Esophagus squamous epithelium (tissue), 5 donors: ENCODE measurements around the gene HECTD2. TPM values are rescaled to one million over a fixed set of nuclear protein-coding genes. Genes with fewer than 3 reads are reported as not detected.

Experiments
- DNase-seq: peaks from one replicate; lab custom pipeline; 2025; lab: John Stamatoyannopoulos, UW
- H3K27ac ChIP-seq, 4 donors: fragments of 200-600 bp; sonication (generic); one replicate each; pipeline ENCODE4 v1.5.1; 2016 to 2019; ENCODE audit warnings: mild to moderate bottlenecking in 1 of 4
- H3K27me3 ChIP-seq, 4 donors: fragments of 200-600 bp; sonication (generic); 1 replicate in 3 of 4; 2 replicates in 1 of 4; pipeline versions ENCODE4 v1.5.1 to v1.6.0; 2017 to 2021; ENCODE audit warnings: antibody characterized with exemption in 1 of 4
- H3K36me3 ChIP-seq, 3 donors: fragments of 200-600 bp; sonication (generic); one replicate each; pipeline ENCODE4 v1.5.1; 2016 to 2019
- H3K4me1 ChIP-seq, 3 donors: fragments of 200-600 bp; sonication (generic); one replicate each; pipeline ENCODE4 v1.5.1; 2017 to 2019
- H3K4me3 ChIP-seq, 4 donors: fragments of 200-600 bp; sonication (generic); 1 replicate in 3 of 4; 2 replicates in 1 of 4; pipeline ENCODE4 v1.5.1; 2016 to 2019; ENCODE audit warnings: mild to moderate bottlenecking in 2 of 4, moderate library complexity in 1 of 4
- H3K9me3 ChIP-seq, 3 donors: fragments of 200-600 bp; sonication (generic); one replicate each; pipeline ENCODE4 v1.5.1; 2016 to 2019
- POLR2A ChIP-seq, 4 donors: fragments of 450-650 bp; IDR thresholded peaks; one replicate each; pipeline ENCODE4 v1.6.1; 2017; ENCODE audit warnings: antibody characterized with exemption in 4 of 4, mild to moderate bottlenecking in 4 of 4, moderate library complexity in 3 of 4
- WGBS, 2 donors: methylation state at CpG; one replicate each; pipeline ENCODE4 v1.1.5; 2018; 5-methylcytosine and 5-hydroxymethylcytosine counted together
- intact Hi-C: fragments of 100-400 bp; cut with DNase I; formaldehyde crosslinking; loops from one replicate; pipeline ENCODE4 v1.15.0; 2022
- total RNA-seq, 4 donors: library from RNA; depleted of rRNA; stranded (reverse); fragments of >200 nt; gene quantifications; one replicate each; pipeline ENCODE4 v1.1.0, GENCODE V29; 2016
- TF ChIP-seq, protein P1 (sequence below), 6 experiments: fragments of 450-650 bp in 4 of 6; fragments of 200-600 bp in 2 of 6; sonication (generic) in 2 of 6; IDR thresholded peaks; one replicate each; pipeline ENCODE4 v1.5.1; 2016 to 2019; ENCODE audit warnings: antibody characterized with exemption in 6 of 6, mild to moderate bottlenecking in 4 of 6, moderate library complexity in 4 of 6
- donor health status: DM: yes; HTN: yes; CAD: no.

The HECTD2 gene
- total RNA-seq, 4 donors from 2014 or later, result 5.0 to 12.8 (median 6.8) TPM

DNA sequence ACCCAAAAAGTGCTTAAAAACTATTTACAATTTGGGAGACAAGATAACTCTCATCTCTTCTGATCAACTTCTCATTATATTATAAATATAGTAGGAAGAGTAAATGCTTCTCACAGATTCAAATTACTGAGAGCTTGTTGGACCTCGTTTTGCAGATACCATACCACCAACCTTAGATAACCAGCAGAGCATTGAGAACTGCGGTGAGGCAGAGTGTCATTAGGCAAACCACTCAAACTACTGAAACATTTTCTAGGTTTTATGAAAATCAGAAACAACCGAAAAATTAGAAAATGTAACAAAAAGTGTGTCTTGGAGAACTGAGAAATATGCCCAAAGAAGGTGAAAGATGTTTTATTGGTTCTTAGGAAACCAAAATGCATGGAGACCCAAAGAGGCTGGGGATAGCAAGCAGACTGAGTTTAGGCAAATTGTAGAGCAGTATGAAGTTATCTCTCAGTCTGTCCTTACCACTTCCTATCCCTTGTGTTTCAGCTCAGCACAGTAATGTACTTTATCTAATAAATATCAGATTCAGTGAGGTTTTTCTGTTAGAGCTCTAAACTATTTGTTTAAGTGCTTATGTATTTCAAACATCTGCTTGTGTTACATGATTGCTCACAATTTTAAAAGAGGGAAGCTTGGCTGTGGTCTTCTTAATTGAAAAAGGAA lies 77.9 kb downstream of the HECTD2 start:
- no peak for DNase-seq
- Histone ChIP-seq H3K9me3 (no peaks in the 10 kb centered on the region), H3K4me1 (no peaks in the 10 kb centered on the region), H3K27me3 (no peaks in the 10 kb centered on the region), H3K36me3 (peaks cover 0 to 36% (median 0%) of the 10 kb centered on the region in 3 donors), H3K4me3 (no peak overlapping the region), H3K27ac (no peak overlapping the region)
- intact Hi-C loops, result no loop called here
- TF ChIP-seq POLR2A (IDR thresholded peaks at IDR 0.05), result no peak
- TF ChIP-seq, protein P1, sequence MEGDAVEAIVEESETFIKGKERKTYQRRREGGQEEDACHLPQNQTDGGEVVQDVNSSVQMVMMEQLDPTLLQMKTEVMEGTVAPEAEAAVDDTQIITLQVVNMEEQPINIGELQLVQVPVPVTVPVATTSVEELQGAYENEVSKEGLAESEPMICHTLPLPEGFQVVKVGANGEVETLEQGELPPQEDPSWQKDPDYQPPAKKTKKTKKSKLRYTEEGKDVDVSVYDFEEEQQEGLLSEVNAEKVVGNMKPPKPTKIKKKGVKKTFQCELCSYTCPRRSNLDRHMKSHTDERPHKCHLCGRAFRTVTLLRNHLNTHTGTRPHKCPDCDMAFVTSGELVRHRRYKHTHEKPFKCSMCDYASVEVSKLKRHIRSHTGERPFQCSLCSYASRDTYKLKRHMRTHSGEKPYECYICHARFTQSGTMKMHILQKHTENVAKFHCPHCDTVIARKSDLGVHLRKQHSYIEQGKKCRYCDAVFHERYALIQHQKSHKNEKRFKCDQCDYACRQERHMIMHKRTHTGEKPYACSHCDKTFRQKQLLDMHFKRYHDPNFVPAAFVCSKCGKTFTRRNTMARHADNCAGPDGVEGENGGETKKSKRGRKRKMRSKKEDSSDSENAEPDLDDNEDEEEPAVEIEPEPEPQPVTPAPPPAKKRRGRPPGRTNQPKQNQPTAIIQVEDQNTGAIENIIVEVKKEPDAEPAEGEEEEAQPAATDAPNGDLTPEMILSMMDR (IDR thresholded peaks at IDR 0.05), result no peak
- 78 to 90% methylated on average over 3 of the region's 3 CpGs for WGBS, 2 donors

DNA sequence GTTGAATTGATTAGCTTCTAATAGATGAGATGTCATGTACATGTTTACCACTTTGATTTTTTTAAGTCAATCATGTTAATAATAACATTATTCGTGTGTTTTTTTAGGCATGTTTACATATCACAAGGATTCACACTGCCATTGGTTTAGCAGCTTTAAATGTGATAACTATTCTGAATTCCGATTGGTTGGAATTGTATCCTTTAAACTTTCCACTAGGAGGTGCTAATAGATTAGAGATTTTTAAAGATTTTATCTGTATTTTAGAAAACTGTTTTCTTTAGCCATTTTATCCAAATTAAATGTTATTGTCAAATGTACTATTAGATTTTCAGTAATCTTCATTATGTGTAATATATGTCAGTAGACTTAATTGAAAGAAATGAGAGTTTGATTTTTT lies 83.2 kb downstream of the HECTD2 start:
- no peak for DNase-seq
- no peaks in the 10 kb centered on the region for H3K36me3 ChIP-seq
- H3K27me3 ChIP-seq, result no peaks in the 10 kb centered on the region
- H3K4me1 ChIP-seq, result no peaks in the 10 kb centered on the region
- H3K4me3 ChIP-seq, result no peak overlapping the region
- WGBS, 2 donors, result 34% methylated on average over 2 of the region's 2 CpGs
- no peak overlapping the region for H3K27ac ChIP-seq
- intact Hi-C loops, result loop anchor here (10.0 kb wide), 1 partner anchor 99 kb away; no protein-coding TSS in a partner anchor
- no peaks in the 10 kb centered on the region for H3K9me3 ChIP-seq
- TF ChIP-seq, protein P1 (IDR thresholded peaks at IDR 0.05), result peak in 5 of 6 experiments; percentile 42 to 73 (median 46)
- TF ChIP-seq POLR2A (IDR thresholded peaks at IDR 0.05), result no peak

DNA sequence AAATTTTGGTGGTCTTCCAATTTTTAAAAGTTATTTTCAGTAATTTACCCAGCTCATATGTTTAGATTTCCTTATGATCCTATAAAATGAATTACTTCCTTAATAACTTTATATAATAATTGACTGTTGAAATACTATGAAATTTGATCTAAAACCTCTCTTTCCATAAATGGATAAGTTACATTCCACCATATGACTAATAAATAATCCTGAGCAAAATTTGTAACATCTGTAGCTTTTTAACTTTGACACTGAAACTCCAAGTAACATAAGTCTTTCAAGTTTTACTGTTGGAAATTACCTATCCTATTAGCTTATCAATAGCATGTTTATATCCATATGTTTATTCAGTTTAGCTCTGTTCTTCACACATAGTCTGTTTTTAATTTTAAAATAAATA lies 85.3 kb downstream of the HECTD2 start:
- intact Hi-C loops, result loop anchor here (5.0 to 10.0 kb wide), 2 partner anchors 101 to 142 kb away; no protein-coding TSS in a partner anchor
- TF ChIP-seq POLR2A (IDR thresholded peaks at IDR 0.05), result no peak
- TF ChIP-seq, protein P1 (IDR thresholded peaks at IDR 0.05), result no peak
- peaks cover 0 to 12% (median 0%) of the 10 kb centered on the region in 3 donors for H3K36me3 ChIP-seq
- H3K27me3 ChIP-seq, result no peaks in the 10 kb centered on the region
- no peaks in the 10 kb centered on the region for H3K4me1 ChIP-seq
- H3K4me3 ChIP-seq, result no peak overlapping the region
- H3K27ac ChIP-seq, result no peak overlapping the region
- no peak for DNase-seq
- H3K9me3 ChIP-seq, result no peaks in the 10 kb centered on the region

DNA sequence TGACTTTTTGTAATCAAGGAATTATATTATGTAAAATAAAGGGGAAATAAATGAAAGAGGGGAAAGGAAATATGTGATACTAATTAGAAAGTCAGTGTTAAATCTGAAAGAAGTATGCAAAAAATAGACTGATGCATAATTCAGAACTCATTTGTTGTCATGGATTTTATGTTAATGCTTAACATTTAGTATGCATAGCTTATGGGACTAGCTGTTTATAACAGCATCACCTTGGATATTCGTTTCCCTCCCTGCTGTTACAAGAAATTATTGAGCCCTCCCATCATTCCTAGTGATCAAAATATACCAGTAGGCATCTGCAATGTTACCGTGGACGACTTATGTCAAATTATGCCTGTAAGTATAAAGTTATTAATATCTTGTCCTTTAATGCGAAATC lies 85.9 kb downstream of the HECTD2 start:
- 86 to 90% methylated on average over 4 of the region's 4 CpGs for WGBS, 2 donors
- H3K27ac ChIP-seq, result no peak overlapping the region
- intact Hi-C loops, result loop anchor here (5.0 to 10.0 kb wide), 2 partner anchors 101 to 141 kb away; no protein-coding TSS in a partner anchor
- peaks cover 0 to 17% (median 0%) of the 10 kb centered on the region in 3 donors for H3K36me3 ChIP-seq
- TF ChIP-seq, protein P1 (IDR thresholded peaks at IDR 0.05), result no peak
- no peak for TF ChIP-seq POLR2A (IDR thresholded peaks at IDR 0.05)
- DNase-seq, result no peak
- no peaks in the 10 kb centered on the region for H3K27me3 ChIP-seq
- H3K9me3 ChIP-seq, result no peaks in the 10 kb centered on the region
- H3K4me1 ChIP-seq, result no peaks in the 10 kb centered on the region
- H3K4me3 ChIP-seq, result no peak overlapping the region

DNA sequence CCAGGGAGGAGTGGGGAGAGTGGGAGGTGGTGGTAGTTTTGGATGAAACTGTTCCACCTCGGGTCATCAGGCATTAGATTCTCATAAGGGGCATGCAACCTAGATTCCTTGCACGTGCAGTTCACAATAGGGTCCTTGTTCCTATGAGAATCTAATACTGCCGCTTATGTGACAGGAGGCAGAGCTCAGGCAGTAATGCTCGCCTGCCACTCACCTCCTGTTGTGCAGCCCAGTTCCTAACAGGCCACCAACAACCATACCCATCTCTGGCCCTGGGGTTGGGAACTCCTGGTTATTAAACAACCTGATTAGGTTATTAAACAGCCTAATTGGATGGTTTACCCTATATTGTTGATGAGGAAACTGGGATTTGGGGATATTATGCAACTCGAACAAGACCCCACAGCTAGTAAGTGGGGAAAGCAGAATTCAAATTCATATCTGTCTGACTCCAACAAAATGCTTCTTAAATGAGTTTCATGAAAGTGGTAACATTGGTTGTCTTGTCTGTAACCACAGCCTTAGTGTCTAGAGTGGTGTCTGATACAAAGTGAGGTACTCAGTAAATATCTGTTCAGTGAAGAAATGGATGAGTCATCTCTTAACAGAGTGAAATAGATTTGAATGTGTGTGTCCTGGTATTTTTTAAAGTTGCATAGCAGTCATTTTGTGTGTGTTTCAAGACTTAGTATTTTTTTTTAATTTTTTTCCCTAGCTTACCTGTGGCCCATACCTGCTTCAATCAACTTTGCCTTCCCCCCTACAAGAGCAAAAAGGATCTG lies 101.6 kb downstream of the HECTD2 start:
- no peak for TF ChIP-seq POLR2A (IDR thresholded peaks at IDR 0.05)
- TF ChIP-seq, protein P1 (IDR thresholded peaks at IDR 0.05), result no peak
- Histone ChIP-seq H3K27ac (peak overlapping the region in 1 of 4 donors; percentile 37), H3K36me3 (peaks cover 0 to 3% (median 0%) of the 10 kb centered on the region in 3 donors), H3K4me3 (no peak overlapping the region), H3K27me3 (no peaks in the 10 kb centered on the region), H3K4me1 (peaks cover 0 to 33% (median 9%) of the 10 kb centered on the region in 3 donors), H3K9me3 (no peaks in the 10 kb centered on the region)
- intact Hi-C loops, result no loop called here
- WGBS, 2 donors, result 80 to 86% methylated on average over 4 to 5 of the region's 5 CpGs
- DNase-seq, result no peak
